Pancreas (tissue), 10 donors: ENCODE results near the gene SLC22A4. TPM values are rescaled to one million over a fixed set of nuclear protein-coding genes. Genes with fewer than 3 reads are reported as not detected.

Experiments used
- ATAC-seq, 4 donors: fragments of 200-7000 bp; cut with Tn5 transposase; one replicate each; pipeline versions ENCODE4 v1.8.0 to v1.9.1; 2020; ENCODE audit warnings: mild to moderate bottlenecking in 4 of 4, moderate library complexity in 4 of 4
- DNase-seq, 6 donors: peaks; one replicate each; pipeline ENCODE4 v3.0.0-alpha.2; 2020
- FAIRE-seq: peaks from 2 replicates; lab custom pipeline; 2012; peaks lifted over from hg19 to GRCh38; lab: Jason Lieb, UNC
- H3K27ac ChIP-seq, 4 donors: fragments of 200-600 bp; sonication (generic); 1 replicate in 3 of 4; 2 replicates in 1 of 4; pipeline versions ENCODE4 v1.5.0 to v1.8.0; 2020
- H3K27me3 ChIP-seq, 4 donors: fragments of 200-600 bp; one replicate each; pipeline ENCODE4 v1.8.0; 2021
- H3K36me3 ChIP-seq, 3 donors: fragments of 200-600 bp; sonication (generic) in 1 of 3; one replicate each; pipeline versions ENCODE4 v1.5.0 to v1.8.0; 2020 to 2021
- H3K4me1 ChIP-seq, 3 donors: fragments of 200-600 bp; one replicate each; pipeline ENCODE4 v1.8.0; 2021
- H3K4me3 ChIP-seq, 4 donors: fragments of 200-600 bp; sonication (generic) in 2 of 4; one replicate each; pipeline versions ENCODE4 v1.5.0 to v1.8.0; 2020 to 2021
- H3K9me3 ChIP-seq, 4 donors: fragments of 200-600 bp; one replicate each; pipeline ENCODE4 v1.8.0; 2021
- CTCF ChIP-seq, 4 donors: fragments of 200-600 bp; sonication (generic) in 3 of 4; IDR thresholded peaks; one replicate each; pipeline versions ENCODE4 v1.5.0 to v1.8.0; 2021; ENCODE audit warnings: antibody characterized with exemption in 4 of 4
- WGBS, 2 donors: extraction: QIAGEN DNeasy Blood & Tissue Kit; methylation state at CpG; one replicate each; pipeline ENCODE4 v1.1.7; 2013; 5-methylcytosine and 5-hydroxymethylcytosine counted together
- intact Hi-C, 3 donors: fragments of 100-400 bp; cut with DNase I; formaldehyde crosslinking; loops; one replicate each; pipeline versions ENCODE4 v1.11.1 to v1.14.2; 2022
- polyA plus RNA-seq, 2 donors: library from polyadenylated mRNA; stranded (reverse); fragments of 200-250 nt; gene quantifications; one replicate each; pipeline ENCODE4 v1.2.3, GENCODE V29; 2013
- total RNA-seq, 6 donors: library from RNA; stranded (reverse); fragmentation: NEBNext Ultra II Directional in 4 of 6; extraction: Animal tissue kit (Norgen Biotek cat#: 25700) in 4 of 6; gene quantifications; one replicate each; pipeline versions ENCODE4 v1.2.1 to v1.2.4, GENCODE V29; 2021 to 2023
- donor health status: healthy with polysubstance abuse.
- donor health status: DM: no; HTN: no; CAD: no; lungs with moderate emphysema.
- donor health status: DM: no; HTN: no; CAD: no.
- donor health status: control.
- donor health status: control.
- donor health status: Bipolar disorder and iron deficiency.
- donor health status: DM: yes; HTN: yes; CAD: no.
- donor health status: DM: no; HTN: no; CAD: no.
- donor health status: DM: no; HTN: no; CAD: no.
- donor health status: DM: yes; HTN: yes; CAD: no.

Gene SLC22A4
- total and polyA plus RNA-seq, 8 donors, result 0.08 to 0.92 (median 0.33) TPM

- DNase-seq, result no peak
- Histone ChIP-seq H3K27ac (no peak overlapping the region), H3K36me3 (no peaks in the 10 kb centered on the region), H3K9me3 (no peaks in the 10 kb centered on the region), H3K27me3 (no peaks in the 10 kb centered on the region), H3K4me1 (peaks cover 0 to 18% (median 0%) of the 10 kb centered on the region in 3 donors), H3K4me3 (no peak overlapping the region)
- no peak for ATAC-seq
- intact Hi-C loops, result no loop called here
- FAIRE-seq, result no peak
- TF ChIP-seq CTCF (IDR thresholded peaks at IDR 0.05), result no peak
Measured at GRCh38 chr5:132372542-132372941, 78.3 kb downstream of the SLC22A4 start.

- Histone ChIP-seq H3K27me3 (no peaks in the 10 kb centered on the region), H3K4me1 (peaks cover 0 to 9% (median 0%) of the 10 kb centered on the region in 3 donors), H3K4me3 (no peak overlapping the region), H3K36me3 (peaks cover 0 to 17% (median 0%) of the 10 kb centered on the region in 3 donors), H3K27ac (no peak overlapping the region), H3K9me3 (no peaks in the 10 kb centered on the region)
- ATAC-seq, result no peak
- no peak for TF ChIP-seq CTCF (IDR thresholded peaks at IDR 0.05)
- WGBS, 2 donors, result 65 to 69% methylated on average over 3 of the region's 3 CpGs
- FAIRE-seq, result no peak
- DNase-seq, result no peak
- intact Hi-C loops, result no loop called here
Measured at GRCh38 chr5:132375957-132376356, 81.8 kb downstream of the SLC22A4 start.

- ATAC-seq, result no peak
- WGBS, 2 donors, result 90 to 92% methylated on average over 16 of the region's 16 CpGs
- no peak overlapping the region for H3K27ac ChIP-seq
- no peaks in the 10 kb centered on the region for H3K9me3 ChIP-seq
- DNase-seq, result no peak
- no peak for FAIRE-seq
- H3K4me1 ChIP-seq, result no peaks in the 10 kb centered on the region
- H3K36me3 ChIP-seq, result peaks cover 0 to 17% (median 0%) of the 10 kb centered on the region in 3 donors
- no peak overlapping the region for H3K4me3 ChIP-seq
- H3K27me3 ChIP-seq, result no peaks in the 10 kb centered on the region
- TF ChIP-seq CTCF (IDR thresholded peaks at IDR 0.05), result no peak
- intact Hi-C loops, result no loop called here
Measured at GRCh38 chr5:132376694-132377641, 82.8 kb downstream of the SLC22A4 start.

- no peak for TF ChIP-seq CTCF (IDR thresholded peaks at IDR 0.05)
- WGBS, 2 donors, result 84 to 87% methylated on average over 7 of the region's 7 CpGs
- Histone ChIP-seq H3K27me3 (no peaks in the 10 kb centered on the region), H3K36me3 (peaks cover 0 to 17% (median 0%) of the 10 kb centered on the region in 3 donors), H3K4me3 (no peak overlapping the region), H3K9me3 (no peaks in the 10 kb centered on the region), H3K27ac (no peak overlapping the region), H3K4me1 (no peaks in the 10 kb centered on the region)
- DNase-seq (no peak), FAIRE-seq (no peak), ATAC-seq (no peak)
- intact Hi-C loops, result no loop called here
Measured at GRCh38 chr5:132377738-132378137, 83.5 kb downstream of the SLC22A4 start.

GRCh38 chr5:132378580-132378979, 84.4 kb downstream of the SLC22A4 start:
- DNase-seq, result no peak
- Histone ChIP-seq H3K36me3 (peaks cover 0 to 17% (median 0%) of the 10 kb centered on the region in 3 donors), H3K4me3 (no peak overlapping the region), H3K9me3 (no peaks in the 10 kb centered on the region), H3K4me1 (no peaks in the 10 kb centered on the region), H3K27me3 (no peaks in the 10 kb centered on the region), H3K27ac (no peak overlapping the region)
- peak in 1 of 4 donors; percentile 48 for ATAC-seq
- TF ChIP-seq CTCF (IDR thresholded peaks at IDR 0.05), result no peak
- intact Hi-C loops, result no loop called here
- no peak for FAIRE-seq
- 69 to 71% methylated on average over 3 of the region's 3 CpGs for WGBS, 2 donors
